SK-N-SH (cell line): ENCODE measurements around the gene SHC3. TPM values are rescaled to one million over a fixed set of nuclear protein-coding genes. Genes with fewer than 3 reads are reported as not detected.
A peak's percentile ranks its signal among the peaks of the same experiment; 100 is the strongest.

Experiments
- CTCF ChIA-PET: fragments of 300-600, 350-600 bp; formaldehyde crosslinking; extraction: SDS; loops from one replicate; lab custom pipeline; 2021; lab: Yijun Ruan, JAX
- POLR2A ChIA-PET: fragments of 350-600 bp; sonication (Branson Sonifier 250); formaldehyde crosslinking; extraction: SDS; loops from one replicate; lab custom pipeline; 2020; ENCODE audit warnings: antibody characterized with exemption, inconsistent platforms; lab: Yijun Ruan, JAX
- DNase-seq: peaks from one replicate; pipeline ENCODE4 v3.0.0; 2012
- H2AFZ ChIP-seq: fragments of 200-600 bp; sonication (generic); 2 replicates; pipeline ENCODE4 v1.8.1; 2016; ENCODE audit warnings: antibody characterized with exemption, mild to moderate bottlenecking, low read depth
- H3F3A ChIP-seq: fragments of 200-600 bp; sonication (generic); replicated peaks from 2 replicates; pipeline ENCODE3; 2016; ENCODE audit warnings: antibody characterized with exemption, mild to moderate bottlenecking; ENCODE audit not compliant: insufficient read depth
- H3K27ac ChIP-seq, 2 experiments: fragments of 200-500 bp in 1 of 2; fragments of 200-600 bp in 1 of 2; sonication (Bioruptor generic) in 1 of 2; sonication (generic), shearing (Covaris generic) in 1 of 2; 2 replicates each; pipeline versions ENCODE4 v1.5.1 to v1.6.1; 2014 to 2016; ENCODE audit warnings: low read depth in 2 of 2, inconsistent platforms in 1 of 2, low read length in 1 of 2, mild to moderate bottlenecking in 1 of 2, mixed read lengths in 1 of 2
- H3K27me3 ChIP-seq: fragments of 200-600 bp; sonication (generic), shearing (Covaris generic); 2 replicates; pipeline ENCODE4 v1.6.1; 2016; ENCODE audit warnings: mixed run types; ENCODE audit not compliant: insufficient read depth
- H3K36me3 ChIP-seq, 2 experiments: fragments of 200-500 bp in 1 of 2; fragments of 200-600 bp in 1 of 2; sonication (Bioruptor generic) in 1 of 2; sonication (generic) in 1 of 2; replicated peaks in 1 of 2; 2 replicates each; pipeline versions ENCODE3 to v1.5.1; 2014 to 2016; ENCODE audit warnings: low read length in 1 of 2, mild to moderate bottlenecking in 1 of 2; ENCODE audit not compliant: insufficient read depth in 2 of 2, control insufficient read depth in 1 of 2
- H3K4me1 ChIP-seq, 2 experiments: fragments of 200-500 bp in 1 of 2; fragments of 200-600 bp in 1 of 2; sonication (Bioruptor generic) in 1 of 2; sonication (generic), shearing (Covaris generic) in 1 of 2; 2 replicates each; pipeline versions ENCODE4 v1.5.1 to v1.6.1; 2014 to 2016; ENCODE audit warnings: low read depth in 1 of 2, low read length in 1 of 2, mixed run types in 1 of 2; ENCODE audit not compliant: insufficient read depth in 2 of 2, control insufficient read depth in 1 of 2
- H3K4me2 ChIP-seq: fragments of 200-600 bp; sonication (generic), shearing (Covaris generic); 2 replicates; pipeline ENCODE4 v1.6.1; 2017; ENCODE audit warnings: mixed run types
- H3K4me3 ChIP-seq, 2 experiments: fragments of 200-500 bp in 1 of 2; fragments of 200-600 bp in 1 of 2; sonication (Bioruptor generic) in 1 of 2; sonication (generic), shearing (Covaris generic) in 1 of 2; 2 replicates each; pipeline versions ENCODE4 v1.5.1 to v1.8.1; 2014 to 2016; ENCODE audit warnings: low read depth in 2 of 2, inconsistent platforms in 1 of 2, low read length in 1 of 2, mild to moderate bottlenecking in 1 of 2, mixed read lengths in 1 of 2, moderate library complexity in 1 of 2
- H3K79me2 ChIP-seq: fragments of 200-600 bp; sonication (generic); 2 replicates; pipeline ENCODE4 v1.8.1; 2017; ENCODE audit warnings: mild to moderate bottlenecking; ENCODE audit not compliant: insufficient read depth
- H3K9ac ChIP-seq: fragments of 200-600 bp; sonication (generic); 2 replicates; pipeline ENCODE4 v1.6.1; 2017; ENCODE audit warnings: mixed run types
- H3K9me2 ChIP-seq: fragments of 200-600 bp; sonication (generic); 2 replicates; pipeline ENCODE4 v1.6.1; 2017; ENCODE audit warnings: mixed run types
- H3K9me3 ChIP-seq: fragments of 200-600 bp; sonication (generic); 2 replicates; pipeline ENCODE4 v1.6.1; 2017; ENCODE audit warnings: mixed run types, mild to moderate bottlenecking, moderate library complexity
- H4K20me1 ChIP-seq: fragments of 200-600 bp; sonication (generic); 2 replicates; pipeline ENCODE4 v1.6.1; 2017; ENCODE audit warnings: mild to moderate bottlenecking, mixed run types; ENCODE audit not compliant: insufficient read depth
- CHD2 ChIP-seq: fragments of 150-350 bp; IDR thresholded peaks from 2 replicates; pipeline ENCODE4 v1.6.1; 2018; ENCODE audit warnings: low read length; ENCODE audit not compliant: partially characterized antibody
- ELF1 ChIP-seq: IDR thresholded peaks from 2 replicates; pipeline ENCODE4 v1.4.0; 2012
- EZH2phosphoT487 ChIP-seq: fragments of 200-600 bp; sonication (generic); IDR thresholded peaks from 2 replicates; pipeline ENCODE4 v1.6.1; 2017; ENCODE audit warnings: low read depth, mixed run types, mild to moderate bottlenecking, antibody characterized with exemption, moderate library complexity, borderline replicate concordance
- FOXJ3 ChIP-seq: sonication (generic); formaldehyde crosslinking; IDR thresholded peaks from 2 replicates; pipeline ENCODE4 v1.5.1; 2020; ENCODE audit warnings: mild to moderate bottlenecking, missing genetic modification reagents
- FOXM1 ChIP-seq: IDR thresholded peaks from 2 replicates; pipeline ENCODE4 v1.4.0; 2012; ENCODE audit warnings: low read depth, mild to moderate bottlenecking
- GABPA ChIP-seq: IDR thresholded peaks from 2 replicates; pipeline ENCODE4 v1.4.0; 2012; ENCODE audit warnings: low read depth, mild to moderate bottlenecking
- GATA2 ChIP-seq: sonication (generic); formaldehyde crosslinking; IDR thresholded peaks from 2 replicates; pipeline ENCODE4 v1.5.0; 2020; ENCODE audit warnings: mild to moderate bottlenecking, missing genetic modification reagents
- JUND ChIP-seq: IDR thresholded peaks from 2 replicates; pipeline ENCODE4 v1.4.0; 2012
- MAX ChIP-seq: IDR thresholded peaks from 2 replicates; pipeline ENCODE4 v1.4.0; 2012; ENCODE audit warnings: low read depth
- PBX3 ChIP-seq: IDR thresholded peaks from 2 replicates; pipeline ENCODE4; 2012
- RAD21 ChIP-seq: IDR thresholded peaks from 2 replicates; pipeline ENCODE4 v1.6.1; 2012; ENCODE audit warnings: mild to moderate bottlenecking, low read length
- RCOR1 ChIP-seq: fragments of 150-350 bp; IDR thresholded peaks from 2 replicates; pipeline ENCODE4 v1.6.1; 2017; ENCODE audit warnings: antibody characterized with exemption, low read length
- RFX5 ChIP-seq: IDR thresholded peaks from 2 replicates; pipeline ENCODE4 v1.6.1; 2012; ENCODE audit warnings: mild to moderate bottlenecking, improper control_type of control experiment, low read length
- RXRA ChIP-seq: IDR thresholded peaks from 2 replicates; pipeline ENCODE4 v1.4.0; 2012; ENCODE audit warnings: low read depth, mild to moderate bottlenecking, borderline replicate concordance
- TAF1 ChIP-seq: IDR thresholded peaks from 2 replicates; pipeline ENCODE4 v1.6.1; 2012; ENCODE audit warnings: low read depth, mild to moderate bottlenecking, low read length, moderate library complexity, borderline replicate concordance
- TCF12 ChIP-seq: IDR thresholded peaks from 2 replicates; pipeline ENCODE4 v1.4.0; 2012
- USF1 ChIP-seq: IDR thresholded peaks from 2 replicates; pipeline ENCODE4 v1.4.0; 2012; ENCODE audit warnings: low read depth, borderline replicate concordance
- USF2 ChIP-seq: fragments of 150-350 bp; IDR thresholded peaks from 2 replicates; pipeline ENCODE4 v1.6.1; 2017; ENCODE audit warnings: antibody characterized with exemption, low read length, low read depth, borderline replicate concordance
- YY1 ChIP-seq: IDR thresholded peaks from 2 replicates; pipeline ENCODE4 v1.4.0; 2012; ENCODE audit warnings: low read depth, mild to moderate bottlenecking
- ZBTB33 ChIP-seq: IDR thresholded peaks from 2 replicates; pipeline ENCODE4 v1.4.0; 2012; ENCODE audit warnings: low read depth, borderline replicate concordance
- WGBS: methylation state at CpG from one replicate; pipeline ENCODE4 v1.1.6; 2017; ENCODE audit warnings: low lambda C conversion rate; 5-methylcytosine and 5-hydroxymethylcytosine counted together
- polyA plus RNA-seq, 3 experiments: library from polyadenylated mRNA; depleted of rRNA; stranded (reverse); fragments of >200 nt; gene quantifications; 2 replicates each; pipeline ENCODE4 v1.2.3, GENCODE V29; 2012

SHC3 gene
- polyA plus RNA-seq, 1 of the 3 experiments (the other 2 are of a cell fraction), result 3.2 TPM

- H3K79me2 ChIP-seq, result peaks cover 88% of the 10 kb centered on the region
- DNase-seq, result no peak
- H3K4me3 ChIP-seq, result no peak overlapping the region
- H4K20me1 ChIP-seq, result no peaks in the 10 kb centered on the region
- H3K4me1 ChIP-seq, result peaks cover 0 to 3% of the 10 kb centered on the region in 2 experiments; a peak in 1 of 4 replicates
- H3K9me3 ChIP-seq, result no peaks in the 10 kb centered on the region
- TF ChIP-seq USF1 (no peak), FOXJ3 (no peak)
- peaks cover 8% of the 10 kb centered on the region for H3F3A ChIP-seq
- POLR2A ChIA-PET, result no interaction called here
- no peak overlapping the region for H3K27ac ChIP-seq
- H3K4me2 ChIP-seq, result no peak overlapping the region
- H3K27me3 ChIP-seq, result no peaks in the 10 kb centered on the region
- H3K36me3 ChIP-seq, result peaks cover 0 to 14% of the 10 kb centered on the region in 2 experiments
- no peak overlapping the region for H3K9ac ChIP-seq
- WGBS, result 96% methylated on average over 5 of the region's 5 CpGs
- CTCF ChIA-PET, result no interaction called here
- H2AFZ ChIP-seq, result no peak overlapping the region
- no peaks in the 10 kb centered on the region for H3K9me2 ChIP-seq
Observed at GRCh38 chr9:89160806-89161205, 17.8 kb downstream of the SHC3 start.

- H3K4me3 ChIP-seq, result no peak overlapping the region
- H4K20me1 ChIP-seq, result no peaks in the 10 kb centered on the region
- no peaks in the 10 kb centered on the region for H3K9me3 ChIP-seq
- peaks cover 3 to 23% of the 10 kb centered on the region in 2 experiments for H3K4me1 ChIP-seq
- peaks cover 88% of the 10 kb centered on the region for H3K79me2 ChIP-seq
- POLR2A ChIA-PET, result interaction anchor here (1.0 kb wide), 1 partner anchor 155 kb away, joined by 3 read pairs; no protein-coding TSS in a partner anchor
- peak overlapping the region; percentile 72 for H3K4me2 ChIP-seq
- WGBS, result 64% methylated on average over 14 of the region's 14 CpGs
- H3K36me3 ChIP-seq, result peaks cover 0 to 11% of the 10 kb centered on the region in 2 experiments
- H2AFZ ChIP-seq, result 0 out of 2 replicates have a peak overlapping the region, but pooled peaks have one; percentile 40
- H3K9me2 ChIP-seq, result no peaks in the 10 kb centered on the region
- peak overlapping the region; percentile 66 for H3K9ac ChIP-seq
- H3K27me3 ChIP-seq, result no peaks in the 10 kb centered on the region
- DNase-seq, result no peak
- CTCF ChIA-PET, result no interaction called here
- H3K27ac ChIP-seq, result peak overlapping the region; percentile 77 to 96; a peak in 3 of 4 replicates
- H3F3A ChIP-seq, result peaks cover 39% of the 10 kb centered on the region
- TF ChIP-seq RXRA (peak; percentile 22; the same call in 1 of the 2 replicates), JUND (peak; percentile 91), FOXJ3 (no peak), FOXM1 (0 out of 2 replicates have a peak, but pooled peaks have one; percentile 60), CHD2 (no peak), TCF12 (peak; percentile 92), RCOR1 (no peak), TAF1 (no peak; the same call in 1 of the 2 replicates), GABPA (no peak), MAX (peak; percentile 62), USF2 (no peak), USF1 (no peak), ZBTB33 (0 out of 2 replicates have a peak, but pooled peaks have one; percentile 27), ELF1 (no peak), PBX3 (peak; percentile 96), EZH2phosphoT487 (no peak), RFX5 (no peak), GATA2 (no peak), RAD21 (no peak), YY1 (peak; percentile 68; the same call in 1 of the 2 replicates)
Observed at GRCh38 chr9:89154651-89155336, 23.8 kb downstream of the SHC3 start.
